Stimulated activated CD4-positive, alpha-beta T cell treated with anti-CD3 and anti-CD28 coated beads, Interleukin-1b, Interleukin-23, amount 100 ng/mL, for 4 hours (primary cell): Measurements from ENCODE around the gene AVL9.
"Not testable (repeated sequence)": the region's sequence is repeated elsewhere in the genome, so short reads cannot be mapped to it uniquely, and the experiment has no call there.

Source experiments
- DNase-seq, 2 donors: peaks; one replicate each; pipeline ENCODE4 v3.0.0-alpha.2; 2020; ENCODE audit warnings: low read depth in 2 of 2

The AVL9 gene

DNA sequence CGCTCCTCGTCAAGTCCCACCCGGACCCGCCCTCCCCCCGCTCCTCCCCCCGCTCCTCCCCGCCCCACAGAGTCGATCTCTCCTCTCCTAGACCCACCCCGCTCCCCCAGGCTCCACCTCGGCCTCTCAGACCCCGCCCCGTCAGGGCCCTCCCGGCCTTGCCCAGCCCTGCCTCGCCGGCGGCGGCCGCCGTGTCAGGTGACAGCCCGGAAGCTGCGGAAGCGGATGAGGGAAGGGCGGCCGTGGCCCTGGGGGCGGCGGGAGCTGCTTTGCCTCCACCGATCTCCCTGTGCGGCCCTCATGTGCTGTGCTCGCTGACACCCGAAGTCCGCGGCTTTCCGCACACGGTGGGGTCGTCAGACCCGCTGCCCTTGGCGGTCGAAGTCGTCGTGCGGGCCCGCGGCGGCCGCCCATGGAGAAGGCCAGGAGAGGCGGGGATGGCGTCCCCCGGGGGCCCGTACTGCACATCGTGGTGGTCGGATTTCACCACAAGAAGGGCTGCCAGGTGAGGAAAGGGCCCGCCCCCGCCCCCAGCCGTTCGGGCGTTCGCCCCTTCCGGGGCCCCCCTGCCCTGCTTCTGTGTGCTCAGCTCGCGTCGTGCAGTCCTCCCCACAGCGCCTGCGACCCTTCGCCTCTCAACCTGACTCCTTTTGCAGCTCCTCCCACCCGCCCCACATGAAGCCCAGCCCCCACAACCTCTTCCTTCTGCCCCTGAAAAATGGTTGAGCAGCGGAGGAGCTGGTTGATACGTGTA, at the start of gene AVL9:
TSS of gene AVL9 (plus strand) at position 192 of the 754 bp plus-strand sequence. CDS start at position 413, 221 bp downstream.
- peak; percentile 98 to 99 for DNase-seq

DNA sequence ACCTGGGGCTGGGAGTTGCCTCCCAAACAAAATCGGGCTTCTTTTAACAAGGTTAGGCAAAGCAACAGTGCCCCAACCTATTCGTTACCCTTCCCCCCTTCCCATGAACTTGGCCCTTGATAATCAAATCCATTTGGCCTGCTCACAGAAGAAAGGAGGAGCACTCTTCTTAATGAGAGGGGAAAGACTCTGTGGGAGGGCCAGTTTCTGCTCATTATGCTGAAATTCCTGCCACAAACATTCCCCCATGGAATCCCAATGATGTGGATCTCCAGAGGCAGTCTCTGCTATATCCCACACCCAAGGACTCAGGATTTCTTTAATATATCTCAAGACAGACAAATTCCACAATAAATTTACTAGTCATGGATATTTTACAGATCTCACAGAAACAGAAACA, 48.1 kb upstream of the AVL9 start:
- no peak for DNase-seq

DNA sequence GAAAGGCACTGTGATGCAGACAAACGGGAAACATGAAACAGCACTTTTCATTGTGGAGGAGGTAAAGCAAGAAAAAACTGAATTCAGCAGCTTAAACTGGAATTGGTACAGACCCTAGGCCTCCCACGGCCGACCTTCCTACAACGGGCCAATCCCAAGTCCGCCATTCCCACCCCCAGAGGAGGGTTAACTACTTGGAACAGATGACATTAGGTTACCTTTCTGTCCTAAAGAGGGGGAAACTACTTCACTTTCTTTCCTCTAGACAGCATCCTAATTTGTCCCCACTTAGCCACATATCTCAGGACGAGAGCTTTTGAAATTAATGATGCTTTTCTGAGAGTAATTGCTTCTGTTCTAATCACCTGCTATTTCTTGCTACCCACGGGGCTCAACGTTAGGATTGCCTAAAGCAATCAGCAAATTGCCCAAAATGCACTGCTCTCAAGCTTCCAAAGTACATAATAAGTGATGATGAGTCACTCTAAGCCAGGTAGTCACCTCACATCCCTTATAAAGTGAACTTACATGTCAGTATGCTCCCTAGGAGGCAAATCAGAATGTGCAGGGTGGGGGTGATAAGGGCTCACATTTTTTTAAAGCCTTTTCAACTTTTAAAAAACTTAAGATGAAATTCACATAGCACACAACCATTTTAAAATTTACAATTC, 41.8 kb upstream of the AVL9 start:
- no peak for DNase-seq

DNA sequence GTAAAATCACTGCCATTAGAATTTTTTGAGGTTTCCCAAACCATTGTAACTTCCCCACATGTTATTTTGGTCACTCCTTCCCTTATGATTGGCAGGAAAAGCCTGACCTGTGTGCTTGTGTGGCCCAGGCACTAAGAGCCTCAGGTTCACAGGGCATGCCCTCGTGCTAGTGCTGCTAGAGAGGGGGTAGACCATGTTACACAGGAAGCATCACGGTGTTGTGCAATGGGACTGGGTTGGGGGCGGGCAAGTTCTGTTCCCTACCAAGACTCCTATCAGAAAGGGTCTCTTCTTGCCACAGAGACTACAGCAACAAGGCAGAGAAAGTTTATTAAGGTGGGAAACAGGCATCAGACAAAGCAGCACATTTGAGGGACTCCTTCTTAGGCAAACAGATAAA, 37.3 kb upstream of the AVL9 start:
- DNase-seq = no peak

DNA sequence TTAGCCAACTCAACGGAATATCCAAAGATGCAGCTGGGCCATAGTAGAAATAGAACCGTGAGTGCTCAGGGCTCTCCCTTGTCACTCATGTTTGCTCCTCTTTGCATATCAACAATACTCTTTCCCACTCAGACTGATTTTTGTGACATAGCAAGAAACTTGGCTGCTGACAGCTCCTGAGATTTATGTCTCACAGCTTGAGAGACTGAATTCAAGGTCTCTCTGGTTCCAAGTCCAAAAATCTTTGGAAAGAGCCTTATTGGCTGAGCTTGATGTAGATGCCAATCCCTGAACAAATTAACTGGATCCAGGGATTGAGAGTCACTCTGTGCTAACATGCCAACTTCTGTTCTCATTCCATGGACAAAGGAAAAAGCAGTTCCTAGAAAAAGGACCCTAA, 35.5 kb upstream of the AVL9 start:
- no peak for DNase-seq

DNA sequence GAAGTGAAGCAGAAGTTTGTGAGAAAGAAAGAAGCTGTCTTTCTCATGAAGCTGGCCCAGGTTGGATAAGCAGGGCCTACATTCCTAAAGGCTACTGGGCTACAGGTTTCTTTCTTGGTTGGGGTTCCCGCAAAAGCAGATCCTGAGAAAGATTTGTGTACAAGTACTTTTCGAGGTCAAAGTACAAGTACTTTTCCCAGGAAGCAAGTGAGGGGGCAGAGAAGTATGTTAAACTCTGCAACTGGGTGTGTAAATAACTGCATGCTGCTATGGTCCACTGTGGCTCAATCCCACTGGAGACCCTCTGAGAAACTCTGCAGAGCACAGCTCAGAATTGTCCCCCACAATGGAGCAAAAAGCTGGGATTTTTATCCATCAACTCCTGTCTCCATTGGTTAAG, 33.8 kb upstream of the AVL9 start:
- no peak for DNase-seq

DNA sequence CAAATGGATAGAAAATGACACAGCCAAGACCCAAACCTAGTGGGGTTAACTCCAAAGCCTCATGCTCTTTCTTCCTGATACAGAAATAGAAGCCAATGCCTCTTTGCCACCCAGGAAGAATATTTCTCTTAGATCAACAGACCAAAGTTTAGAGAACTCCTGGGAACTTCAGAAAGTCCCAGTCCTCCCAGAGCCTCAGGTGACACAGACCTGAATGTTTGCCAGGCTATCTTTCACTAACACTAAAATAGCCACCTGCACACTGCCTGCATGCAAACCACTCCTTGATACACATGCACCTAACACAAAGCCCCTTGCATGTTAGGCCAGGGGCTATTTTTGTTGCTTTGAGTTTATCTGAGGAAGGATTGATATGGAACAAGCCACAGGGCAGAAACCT, 32.8 kb upstream of the AVL9 start:
- no peak for DNase-seq

DNA sequence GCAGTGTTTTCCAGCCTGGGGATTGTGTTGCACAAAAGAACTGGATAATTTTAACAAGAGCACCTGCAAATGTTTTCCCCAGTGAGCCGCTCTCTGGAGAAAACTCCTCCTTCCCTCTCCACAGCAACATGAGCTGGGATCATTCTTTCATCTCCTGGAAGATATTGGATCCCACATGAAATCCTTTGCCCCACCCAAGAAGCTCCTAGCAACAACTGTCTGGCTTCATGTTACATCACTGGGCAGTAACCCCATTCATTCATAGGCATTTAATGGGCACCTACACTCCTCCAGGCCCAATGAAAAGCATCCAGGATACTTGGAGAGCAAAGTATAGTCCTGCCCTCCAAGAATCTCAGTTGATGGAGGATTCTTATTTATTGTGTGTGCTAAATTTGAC, 32.3 kb upstream of the AVL9 start:
- DNase-seq = no peak

DNA sequence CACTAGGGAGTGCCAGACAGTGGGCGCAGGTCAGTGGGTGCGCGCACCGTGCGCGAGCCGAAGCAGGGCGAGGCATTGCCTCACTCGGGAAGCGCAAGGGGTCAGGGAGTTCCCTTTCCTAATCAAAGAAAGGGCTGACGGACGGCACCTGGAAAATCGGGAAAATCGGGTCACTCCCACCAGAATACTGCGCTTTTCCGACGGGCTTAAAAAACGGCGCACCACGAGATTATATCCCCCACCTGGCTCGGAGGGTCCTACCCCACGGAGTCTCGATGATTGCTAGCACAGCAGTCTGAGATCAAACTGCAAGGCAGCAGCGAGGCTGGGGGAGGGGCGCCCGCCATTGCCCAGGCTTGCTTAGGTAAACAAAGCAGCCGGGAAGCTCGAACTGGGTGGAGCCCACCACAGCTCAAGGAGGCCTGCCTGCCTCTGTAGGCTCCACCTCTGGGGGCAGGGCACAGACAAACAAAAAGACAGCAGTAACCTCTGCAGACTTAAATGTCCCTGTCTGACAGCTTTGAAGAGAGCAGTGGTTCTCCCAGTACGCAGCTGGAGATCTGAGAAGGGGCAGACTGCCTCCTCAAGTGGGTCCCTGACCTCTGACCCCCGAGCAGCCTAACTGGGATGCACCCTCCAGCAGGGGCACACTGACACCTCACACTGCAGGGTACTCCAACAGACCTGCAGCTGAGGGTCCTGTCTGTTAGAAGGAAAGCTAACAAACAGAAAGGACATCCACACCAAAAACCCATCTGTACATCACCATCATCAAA, 30.5 kb upstream of the AVL9 start:
- DNase-seq = not testable (repeated sequence)

DNA sequence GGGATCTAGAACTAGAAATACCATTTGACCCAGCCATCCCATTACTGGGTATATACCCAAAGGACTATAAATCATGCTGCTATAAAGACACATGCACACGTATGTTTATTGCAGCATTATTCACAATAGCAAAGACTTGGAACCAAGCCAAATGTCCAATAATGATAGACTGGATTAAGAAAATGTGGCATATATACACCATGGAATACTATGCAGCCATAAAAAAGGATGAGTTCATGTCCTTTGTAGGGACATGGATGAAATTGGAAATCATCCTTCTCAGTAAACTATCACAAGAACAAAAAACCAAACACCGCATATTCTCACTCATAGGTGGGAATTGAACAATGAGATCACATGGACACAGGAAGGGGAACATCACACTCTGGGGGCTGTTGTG, 25.3 kb upstream of the AVL9 start:
- DNase-seq = not testable (repeated sequence)

DNA sequence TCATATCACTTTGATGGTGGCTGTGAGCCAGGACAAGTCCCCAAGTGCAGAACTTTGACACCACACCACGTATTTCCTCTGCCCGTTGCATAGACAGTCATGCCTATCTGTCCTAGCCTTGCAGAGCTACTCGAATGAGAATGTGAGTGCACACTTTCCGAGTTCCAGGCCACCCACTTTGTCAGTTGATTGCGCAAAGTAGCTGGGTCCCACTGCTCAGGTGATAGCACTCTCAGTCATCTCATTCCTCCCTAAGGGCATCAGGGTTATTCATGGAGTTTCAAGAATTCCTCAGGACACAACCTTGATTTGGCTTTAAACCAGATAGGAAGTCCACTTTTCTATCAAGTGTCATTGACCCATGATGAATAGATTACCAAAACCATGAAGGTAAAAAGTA, 24.4 kb upstream of the AVL9 start:
- DNase-seq = no peak

DNA sequence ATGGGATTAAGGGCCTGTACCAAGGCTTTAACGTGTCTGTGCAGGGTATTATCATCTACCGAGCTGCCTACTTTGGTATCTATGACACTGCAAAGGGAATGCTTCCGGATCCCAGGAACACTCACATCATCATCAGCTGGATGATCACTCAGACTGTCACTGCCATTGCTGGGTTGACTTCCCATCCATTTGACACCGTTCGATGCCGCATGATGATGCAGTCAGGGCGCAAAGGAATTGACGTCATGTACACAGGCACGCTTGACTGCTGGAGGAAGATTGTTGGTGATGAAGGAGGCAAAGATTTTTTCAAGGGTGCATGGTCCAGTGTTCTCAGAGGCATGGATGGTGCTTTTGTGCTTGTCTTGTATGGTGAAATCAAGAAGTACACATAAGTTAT, 23.3 kb upstream of the AVL9 start:
- no peak for DNase-seq

DNA sequence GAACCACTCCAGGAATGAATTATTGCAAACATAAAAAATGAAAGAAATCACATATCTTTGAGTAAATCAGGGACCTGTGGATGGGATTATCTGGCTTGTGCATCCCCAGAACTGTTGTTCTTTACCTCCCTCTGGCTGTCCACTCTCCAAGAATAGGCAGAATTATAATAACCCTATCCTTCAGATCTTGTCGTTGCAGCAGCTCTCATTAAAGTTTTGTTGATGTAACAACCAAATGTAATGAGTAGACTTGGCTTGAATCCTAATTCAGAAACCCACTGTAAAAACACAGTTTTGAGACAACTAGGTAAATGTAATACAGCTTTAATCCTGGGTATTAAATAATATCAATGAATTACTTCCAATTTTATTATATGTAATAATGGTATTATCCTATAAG, 21.3 kb upstream of the AVL9 start:
- DNase-seq = no peak

DNA sequence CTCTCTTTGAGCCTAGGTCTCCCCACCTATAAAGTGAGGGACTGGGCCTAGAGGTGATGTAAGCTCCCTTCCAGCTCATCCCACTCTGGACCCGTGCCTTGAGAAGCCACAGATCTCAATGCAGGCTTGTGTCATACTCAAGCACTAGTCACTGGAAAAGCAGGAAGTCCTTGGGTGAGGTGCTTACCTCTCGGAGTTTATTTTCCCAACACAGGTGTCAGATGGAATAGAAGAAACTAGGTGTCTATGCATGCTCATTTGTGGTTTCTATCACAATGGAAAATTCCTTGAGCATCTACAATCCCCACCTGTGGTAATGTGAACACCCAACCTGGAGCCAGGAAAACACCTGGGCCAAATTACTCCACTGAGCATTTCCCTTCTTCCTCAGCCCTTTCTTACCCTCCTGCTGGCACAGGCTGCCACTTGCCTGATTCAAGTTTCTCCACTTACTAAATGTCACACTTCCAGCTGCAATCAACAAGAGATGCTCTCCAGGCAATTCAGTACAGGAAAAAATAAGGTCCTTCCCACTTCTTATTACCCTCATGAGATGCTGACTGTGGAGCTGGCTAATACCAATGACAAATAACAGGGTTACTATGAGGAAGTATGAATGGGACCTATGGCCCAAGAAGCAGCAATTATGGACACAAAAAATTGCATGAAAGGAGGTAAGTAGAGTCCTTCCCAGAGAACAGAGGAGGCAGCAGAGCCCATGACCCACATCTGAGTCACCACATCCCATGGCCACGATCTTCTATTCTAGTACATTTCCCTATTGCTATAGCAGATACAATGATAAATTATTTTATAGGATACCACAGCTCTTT, 18.3 kb upstream of the AVL9 start:
- DNase-seq = no peak

DNA sequence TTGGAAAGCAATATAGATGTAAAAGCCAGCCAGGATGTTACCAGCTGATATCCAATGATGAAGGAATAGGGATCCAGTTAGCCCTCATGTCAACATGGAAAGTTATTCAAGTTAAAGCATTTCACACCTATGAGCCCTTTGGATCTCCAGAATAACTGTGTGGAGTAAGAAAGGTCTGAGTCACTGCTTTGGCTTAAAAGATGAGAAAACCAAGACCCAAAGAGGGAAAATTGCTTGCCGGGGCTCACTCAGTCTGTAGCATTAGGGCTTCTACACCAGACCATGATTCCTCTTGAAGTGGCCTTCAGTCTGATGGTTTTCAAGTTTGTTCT, 17.7 kb upstream of the AVL9 start:
- DNase-seq = no peak

DNA sequence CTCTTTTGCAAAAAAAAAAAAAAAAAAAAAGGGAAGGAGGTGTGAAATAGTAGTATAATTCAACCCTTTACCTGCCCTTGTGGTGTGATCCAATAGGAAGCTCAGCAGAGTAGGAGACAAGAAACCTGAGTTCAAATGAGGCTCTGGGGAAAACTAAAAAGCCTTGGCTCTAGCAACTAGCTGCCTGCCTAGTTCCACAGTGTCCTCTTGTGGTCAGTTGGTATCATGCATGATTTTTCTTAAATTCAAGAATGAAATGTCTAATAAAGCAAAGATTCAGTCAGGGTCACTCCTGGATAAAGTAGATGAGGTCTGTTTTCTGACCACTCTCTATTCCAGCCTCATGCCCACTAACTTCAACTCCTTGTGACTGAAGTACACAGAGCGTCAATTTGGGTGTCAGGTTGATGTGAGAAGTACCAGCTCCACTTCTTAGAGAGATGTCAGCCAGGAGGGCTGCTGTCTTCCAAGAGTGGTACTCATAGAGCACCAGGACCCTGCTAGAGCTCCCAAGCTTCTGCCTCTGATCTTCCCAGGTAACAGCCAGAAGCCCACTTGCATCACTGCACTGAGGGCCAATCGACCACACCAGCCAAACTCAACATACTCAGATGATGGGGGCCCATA, 15.6 kb upstream of the AVL9 start:
- no peak for DNase-seq

DNA sequence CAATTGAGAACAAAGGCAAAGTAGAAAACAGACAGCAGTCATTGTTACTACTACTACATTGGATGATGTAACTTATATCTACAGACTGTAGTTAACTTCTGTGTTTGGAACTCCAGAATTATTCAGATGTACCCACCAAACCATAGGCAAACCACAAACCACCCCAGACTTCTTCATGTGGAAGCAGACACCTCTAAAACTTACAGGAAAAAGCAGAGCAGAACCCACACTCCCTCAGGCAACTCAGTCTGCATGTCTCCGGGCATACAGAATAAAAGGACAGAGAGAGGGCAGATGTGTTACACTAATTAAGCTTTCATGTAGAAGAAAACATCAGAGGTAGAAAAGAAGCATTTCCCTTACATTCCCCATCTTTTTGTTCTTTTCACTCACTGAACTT, 14.1 kb upstream of the AVL9 start:
- DNase-seq = no peak

DNA sequence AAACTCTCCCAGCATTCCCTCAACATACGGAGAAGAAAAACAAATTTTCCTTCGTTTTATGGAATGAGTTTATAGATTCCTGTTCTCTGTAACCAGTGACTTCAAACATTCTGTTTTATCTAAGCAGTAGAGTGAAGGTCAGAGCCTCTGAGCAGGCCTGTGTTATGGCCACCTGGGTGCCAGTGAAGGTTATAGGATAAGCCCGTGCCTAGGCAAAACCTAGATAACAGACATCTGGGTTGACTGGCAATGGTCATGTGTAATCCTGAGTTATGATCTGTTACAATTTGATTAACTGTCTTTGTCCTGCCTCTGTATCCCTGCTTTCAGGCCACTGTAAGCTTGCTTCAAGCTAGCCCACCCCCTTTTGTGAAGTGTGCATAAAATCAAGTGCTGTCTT, 13.4 kb upstream of the AVL9 start:
- no peak for DNase-seq

DNA sequence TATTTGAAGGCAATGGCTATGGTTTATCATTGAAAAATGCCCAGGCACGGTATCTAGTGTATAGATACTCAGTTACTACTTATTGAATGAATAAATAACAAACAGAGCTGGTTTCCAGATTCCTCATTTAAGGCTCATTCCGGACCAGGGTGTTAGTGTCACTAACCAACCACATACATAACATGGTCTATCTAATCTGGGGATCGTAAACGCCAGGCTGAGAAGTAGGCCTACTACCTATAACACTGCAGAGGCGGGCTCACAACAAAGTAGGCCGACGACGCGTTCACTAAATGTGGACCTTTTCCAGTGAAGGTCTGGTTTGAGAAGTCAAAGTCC, 5.5 kb upstream of the AVL9 start:
- DNase-seq = no peak

DNA sequence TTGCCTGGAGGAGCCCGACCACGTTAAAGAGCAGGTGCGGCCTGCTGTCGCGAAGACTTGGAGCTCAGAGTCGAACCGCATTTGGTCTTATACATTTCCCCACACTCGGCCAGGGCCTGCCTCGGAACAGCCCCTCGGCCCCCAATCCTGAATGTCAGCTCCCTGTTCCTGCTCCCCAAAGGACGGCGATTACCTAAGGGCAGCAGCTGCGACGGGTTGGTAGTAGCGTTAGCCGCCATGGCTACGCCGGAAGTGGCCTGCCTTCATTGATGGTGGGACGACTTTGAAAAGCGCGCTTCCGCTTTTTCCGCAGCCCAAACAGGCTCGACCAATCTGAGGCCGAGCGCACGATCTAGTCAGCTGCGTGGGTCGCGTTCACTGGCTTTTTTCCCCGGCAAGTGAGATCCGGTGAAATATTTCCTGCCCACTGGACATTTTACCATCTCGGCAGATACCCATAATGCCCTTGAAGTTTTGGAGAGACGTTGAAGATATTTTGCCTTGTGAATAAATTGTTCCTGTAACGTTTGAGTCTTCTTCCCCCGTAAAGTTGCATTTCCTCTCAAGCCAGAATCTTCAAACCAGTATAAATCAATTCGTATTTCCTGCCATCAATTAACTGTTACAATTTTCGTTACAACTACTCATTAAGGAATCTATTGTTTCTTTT, 5.0 kb upstream of the AVL9 start, which contains the start of gene LSM5:
TSS of gene LSM5 (minus strand) at position 254 of the 670 bp plus-strand sequence. CDS start at position 239, 15 bp downstream.
- DNase-seq = peak; percentile 78

DNA sequence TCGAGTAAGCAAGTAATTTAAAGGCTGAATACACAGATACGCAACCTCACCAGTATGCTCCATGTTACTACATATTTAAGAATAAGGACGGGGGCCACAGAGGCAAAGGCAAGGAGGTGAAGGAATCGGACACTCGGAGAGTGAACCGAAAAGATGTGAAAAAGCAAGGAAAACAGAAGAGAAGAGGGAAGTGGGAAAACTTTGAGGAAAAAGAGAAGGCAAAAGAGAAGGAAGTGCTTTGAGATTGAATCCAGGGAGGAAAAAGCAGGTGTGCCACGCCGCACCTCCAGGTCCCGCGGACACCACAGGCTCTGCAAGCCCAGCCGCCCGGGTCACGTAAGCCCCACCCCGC, 367 bp upstream of the AVL9 start:
- no peak for DNase-seq
